Osteocyte (in vitro differentiated cells): ENCODE measurements around the gene SYCE1L. TPM values are rescaled to one million over a fixed set of nuclear protein-coding genes. Genes with fewer than 3 reads are reported as not detected.
A peak's percentile ranks its signal among the peaks of the same experiment; 100 is the strongest.

Experiments
- DNase-seq: peaks from one replicate; pipeline ENCODE4 v3.0.0; 2021; ENCODE audit warnings: mixed read lengths; ENCODE audit not compliant: unreplicated experiment; ENCODE audit errors: extremely low spot score
- H3K27ac Mint-ChIP-seq: one replicate; pipeline ENCODE4 v1.8.0; 2021; ENCODE audit warnings: mild to moderate bottlenecking, mixed read lengths; ENCODE audit not compliant: unreplicated experiment
- H3K27me3 Mint-ChIP-seq: one replicate; pipeline ENCODE4 v1.8.0; 2021; ENCODE audit warnings: mixed read lengths; ENCODE audit not compliant: unreplicated experiment
- H3K36me3 Mint-ChIP-seq: one replicate; pipeline ENCODE4 v1.8.0; 2021; ENCODE audit warnings: mixed read lengths; ENCODE audit not compliant: unreplicated experiment
- H3K4me1 Mint-ChIP-seq: one replicate; pipeline ENCODE4 v1.8.0; 2021; ENCODE audit warnings: mixed read lengths; ENCODE audit not compliant: unreplicated experiment
- H3K4me3 Mint-ChIP-seq: one replicate; pipeline ENCODE4 v1.8.0; 2021; ENCODE audit warnings: mild to moderate bottlenecking, moderate library complexity, mixed read lengths; ENCODE audit not compliant: unreplicated experiment
- H3K9me3 Mint-ChIP-seq: one replicate; pipeline ENCODE4 v1.8.0; 2021; ENCODE audit warnings: mixed read lengths; ENCODE audit not compliant: unreplicated experiment
- CTCF ChIP-seq: fragments of 200-600 bp; sonication (generic); IDR thresholded peaks from 2 replicates; pipeline ENCODE4 v1.5.0; 2021; ENCODE audit warnings: antibody characterized with exemption, mild to moderate bottlenecking, moderate library complexity
- total RNA-seq: library from RNA; stranded (reverse); gene quantifications from 2 replicates; pipeline ENCODE4 v1.2.1, GENCODE V29; 2021

SYCE1L gene
- total RNA-seq, 1 donor from 2014 or later = 4.1 TPM

- DNase-seq = no peak
- no peaks in the 10 kb centered on the region for H3K9me3 Mint-ChIP-seq
- H3K27ac Mint-ChIP-seq = no peak overlapping the region
- no peak overlapping the region for H3K4me3 Mint-ChIP-seq
- no peak for TF ChIP-seq CTCF
- peaks cover under 1% of the 10 kb centered on the region for H3K4me1 Mint-ChIP-seq
- H3K27me3 Mint-ChIP-seq = no peaks in the 10 kb centered on the region
- H3K36me3 Mint-ChIP-seq = no peaks in the 10 kb centered on the region
Observed at GRCh38 chr16:77206533-77206932, 7.3 kb downstream of the SYCE1L start.

- TF ChIP-seq CTCF = no peak
- Mint-ChIP-seq H3K9me3 (no peaks in the 10 kb centered on the region), H3K27ac (no peak overlapping the region), H3K27me3 (no peaks in the 10 kb centered on the region), H3K4me1 (peaks cover 5% of the 10 kb centered on the region), H3K36me3 (no peaks in the 10 kb centered on the region), H3K4me3 (no peak overlapping the region)
- DNase-seq = no peak
Observed at GRCh38 chr16:77207030-77207429, 7.8 kb downstream of the SYCE1L start.

- H3K4me1 Mint-ChIP-seq = peaks cover 8% of the 10 kb centered on the region
- no peak for TF ChIP-seq CTCF
- DNase-seq = no peak
- no peaks in the 10 kb centered on the region for H3K9me3 Mint-ChIP-seq
- no peaks in the 10 kb centered on the region for H3K36me3 Mint-ChIP-seq
- H3K27me3 Mint-ChIP-seq = no peaks in the 10 kb centered on the region
- no peak overlapping the region for H3K4me3 Mint-ChIP-seq
- H3K27ac Mint-ChIP-seq = no peak overlapping the region
Observed at GRCh38 chr16:77208382-77208781, 9.2 kb downstream of the SYCE1L start.

GRCh38 chr16:77211880-77212740 lies 12.9 kb downstream of the SYCE1L start:
- DNase-seq = no peak
- Mint-ChIP-seq H3K36me3 (no peaks in the 10 kb centered on the region), H3K27ac (no peak overlapping the region), H3K4me3 (peak overlapping the region; percentile 75), H3K4me1 (peaks cover 14% of the 10 kb centered on the region), H3K9me3 (no peaks in the 10 kb centered on the region), H3K27me3 (no peaks in the 10 kb centered on the region)
- no peak for TF ChIP-seq CTCF

- H3K4me3 Mint-ChIP-seq = peak overlapping the region; percentile 75
- H3K4me1 Mint-ChIP-seq = peaks cover 14% of the 10 kb centered on the region
- DNase-seq = no peak
- no peaks in the 10 kb centered on the region for H3K27me3 Mint-ChIP-seq
- no peaks in the 10 kb centered on the region for H3K9me3 Mint-ChIP-seq
- no peak for TF ChIP-seq CTCF
- H3K27ac Mint-ChIP-seq = no peak overlapping the region
- no peaks in the 10 kb centered on the region for H3K36me3 Mint-ChIP-seq
Observed at GRCh38 chr16:77212741-77213541, 13.7 kb downstream of the SYCE1L start.
